ENCODE results near the gene IGLL5. TPM values are rescaled to one million over a fixed set of nuclear protein-coding genes. Genes with fewer than 3 reads are reported as not detected.

IGLL5 gene
- polyA plus RNA-seq, 1 of the 3 experiments (the other 2 are of a cell fraction), result not detected

GRCh38 chr22:22910272-22911240, 22.9 kb downstream of the IGLL5 start (continued):
- TF ChIP-seq RXRA (IDR thresholded peaks at IDR 0.05; ENCODE audit: borderline replicate concordance, low read depth), result no peak
- no peak for TF ChIP-seq CTCF (IDR thresholded peaks at IDR 0.05)
- no peak for TF ChIP-seq TEAD4 (IDR thresholded peaks at IDR 0.05; ENCODE audit: borderline replicate concordance, insufficient read depth)
- no peak for TF ChIP-seq REST (IDR thresholded peaks at IDR 0.05; ENCODE audit: low read depth, low read length)
- TF ChIP-seq SMC3 (IDR thresholded peaks at IDR 0.05; ENCODE audit: low read depth, low read length), result no peak
- no peak for TF ChIP-seq TAF1 (IDR thresholded peaks at IDR 0.05; ENCODE audit: borderline replicate concordance, low read depth, low read length)
- no peak for TF ChIP-seq GABPA (IDR thresholded peaks at IDR 0.05; ENCODE audit: low read depth)

- H2AFZ ChIP-seq (ENCODE audit: low read depth), result no peak overlapping the region
- no peaks in the 10 kb centered on the region for H3K4me1 ChIP-seq (ENCODE audit: control insufficient read depth in 1 of 2, insufficient read depth in 2 of 2, low read depth in 1 of 2, low read length in 1 of 2)
- no peaks in the 10 kb centered on the region for H4K20me1 ChIP-seq (ENCODE audit: insufficient read depth)
- H3K4me2 ChIP-seq, result no peak overlapping the region
- TF ChIP-seq FOXJ3 (CRISPR knock-in tag; IDR thresholded peaks at IDR 0.05), result no peak
- no peak for TF ChIP-seq IRF3 (IDR thresholded peaks at IDR 0.05; ENCODE audit: low read depth, low read length)
- TF ChIP-seq ZBTB33 (IDR thresholded peaks at IDR 0.05; ENCODE audit: borderline replicate concordance, low read depth), result no peak
- TF ChIP-seq RCOR1 (IDR thresholded peaks at IDR 0.05; ENCODE audit: low read length), result no peak
- no peak for TF ChIP-seq POLR2AphosphoS5 (IDR thresholded peaks at IDR 0.05; ENCODE audit: low read depth, low read length)
- no peak for TF ChIP-seq FOSL2 (IDR thresholded peaks at IDR 0.05; ENCODE audit: borderline replicate concordance, low read depth)
- no peak for TF ChIP-seq ELF1 (IDR thresholded peaks at IDR 0.05)
- no peak for TF ChIP-seq NRF1 (IDR thresholded peaks at IDR 0.05; ENCODE audit: low read depth, low read length)
- TF ChIP-seq EZH2phosphoT487 (IDR thresholded peaks at IDR 0.05; ENCODE audit: borderline replicate concordance, low read depth), result no peak
- TF ChIP-seq SIN3A (IDR thresholded peaks at IDR 0.05; ENCODE audit: borderline replicate concordance, low read depth, low read length), result no peak
- no peak overlapping the region for H3K4me3 ChIP-seq (ENCODE audit: low read depth in 2 of 2, low read length in 1 of 2)
- ChIA-PET POLR2A (no interaction called here), CTCF (interaction anchor here (0.7 to 1.0 kb wide), 3 partner anchors 34 to 141 kb away, joined by 3 to 5 read pairs (median 3); no protein-coding TSS in a partner anchor)
- H3K27ac ChIP-seq (ENCODE audit: low read depth in 2 of 2, low read length in 1 of 2), result no peak overlapping the region
- H3K9ac ChIP-seq, result no peak overlapping the region
- no peaks in the 10 kb centered on the region for H3F3A ChIP-seq (replicated peaks; ENCODE audit: insufficient read depth)
- no peaks in the 10 kb centered on the region for H3K79me2 ChIP-seq (ENCODE audit: insufficient read depth)
- H3K36me3 ChIP-seq (replicated peaks in 1 of 2; ENCODE audit: control insufficient read depth in 1 of 2, insufficient read depth in 2 of 2, low read length in 1 of 2), result no peaks in the 10 kb centered on the region
- H3K9me2 ChIP-seq, result no peaks in the 10 kb centered on the region
- no peaks in the 10 kb centered on the region for H3K9me3 ChIP-seq
- 35% methylated on average over 14 of the region's 15 CpGs for WGBS (ENCODE audit: low lambda C conversion rate)
- H3K27me3 ChIP-seq (ENCODE audit: insufficient read depth), result no peaks in the 10 kb centered on the region; the same call in none of the 2 replicates
- no peak for DNase-seq
Observed at GRCh38 chr22:22911327-22912134, 23.9 kb downstream of the IGLL5 start.

Measured in SK-N-SH (cell line).